CD4-positive, alpha-beta T cell (primary cell): ENCODE data around the gene IFT43. TPM values are rescaled to one million over a fixed set of nuclear protein-coding genes. Genes with fewer than 3 reads are reported as not detected.

ENCODE experiments used
- ATAC-seq: fragments of 200-7000 bp; cut with Tn5 transposase; one replicate; pipeline ENCODE4 v1.10.0; 2022; ENCODE audit warnings: mild to moderate bottlenecking; ENCODE audit not compliant: poor library complexity
- CTCF ChIA-PET: fragments of 350-600 bp; sonication (Branson Sonifier 250); formaldehyde crosslinking; loops from one replicate; lab custom pipeline; 2021; ENCODE audit warnings: antibody characterized with exemption, inconsistent platforms; lab: Charles Lee
- POLR2A ChIA-PET: fragments of 350-600 bp; sonication (Branson Sonifier 250); formaldehyde crosslinking; loops from one replicate; lab custom pipeline; 2021; ENCODE audit warnings: antibody characterized with exemption, inconsistent platforms; lab: Charles Lee
- DNase-seq, 14 experiments: peaks; one replicate each; pipeline ENCODE4 v3.0.0-alpha.2; 2013 to 2020; ENCODE audit warnings: mixed read lengths in 2 of 14
- H3K27ac ChIP-seq, 2 donors: one replicate each; pipeline versions ENCODE4 v1.5.1 to v1.7.0; 2013; ENCODE audit warnings: low read length in 2 of 2, low read depth in 1 of 2, mild to moderate bottlenecking in 1 of 2
- H3K27me3 ChIP-seq, 2 experiments: 1 replicate in 1 of 2; 2 replicates in 1 of 2; pipeline versions ENCODE4 v1.6.1 to v1.7.0; 2013; ENCODE audit warnings: low read length in 2 of 2, control low read depth in 1 of 2, mild to moderate bottlenecking in 1 of 2, moderate library complexity in 1 of 2; ENCODE audit not compliant: insufficient read depth in 2 of 2, control insufficient read depth in 1 of 2
- H3K36me3 ChIP-seq: one replicate; pipeline ENCODE4 v1.6.1; 2013; ENCODE audit warnings: low read length, control low read depth; ENCODE audit not compliant: insufficient read depth
- H3K4me1 ChIP-seq: one replicate; pipeline ENCODE4 v1.6.1; 2013; ENCODE audit warnings: low read length, control low read depth; ENCODE audit not compliant: insufficient read depth
- H3K4me3 ChIP-seq: one replicate; pipeline ENCODE4 v1.5.1; 2013; ENCODE audit warnings: mild to moderate bottlenecking, low read length, moderate library complexity
- H3K9me3 ChIP-seq, 2 experiments: 1 replicate in 1 of 2; 2 replicates in 1 of 2; pipeline versions ENCODE4 v1.6.1 to v1.7.0; 2013; ENCODE audit warnings: low read length in 2 of 2, mild to moderate bottlenecking in 2 of 2, control low read depth in 1 of 2, moderate library complexity in 1 of 2; ENCODE audit not compliant: control insufficient read depth in 1 of 2, insufficient read depth in 1 of 2
- H3K27ac Mint-ChIP-seq: one replicate; pipeline ENCODE4 v1.8.0; 2020; ENCODE audit warnings: mixed read lengths
- H3K27me3 Mint-ChIP-seq: one replicate; pipeline ENCODE4 v1.8.0; 2021; ENCODE audit warnings: mixed read lengths
- H3K36me3 Mint-ChIP-seq: one replicate; pipeline ENCODE4 v1.8.0; 2021; ENCODE audit warnings: low read depth, mixed read lengths
- H3K4me1 Mint-ChIP-seq: one replicate; pipeline ENCODE4 v1.8.0; 2021; ENCODE audit warnings: low read depth, mixed read lengths
- H3K4me3 Mint-ChIP-seq: one replicate; pipeline ENCODE4 v1.8.0; 2020; ENCODE audit warnings: mild to moderate bottlenecking, mixed read lengths
- H3K9me3 Mint-ChIP-seq: one replicate; pipeline ENCODE4 v1.8.0; 2020; ENCODE audit warnings: mixed read lengths
- CTCF ChIP-seq: fragments of 200-600 bp; IDR thresholded peaks from one replicate; pipeline ENCODE4 v1.8.0; 2022; ENCODE audit warnings: antibody characterized with exemption, mild to moderate bottlenecking
- intact Hi-C, 2 experiments: fragments of 100-400 bp; cut with DNase I in 1 of 2; cut with micrococcal nuclease in 1 of 2; formaldehyde crosslinking; loops; one replicate each; pipeline versions ENCODE4 v1.15.1 to v1.9.0; 2023 to 2025; cut with DNase I, micrococcal nuclease
- total RNA-seq, 174 experiments: library from RNA in 2 of 174; stranded (reverse) in 2 of 174; gene quantifications; one replicate each; pipeline ENCODE4 v1.2.3 and lab custom pipeline; 2021 to 2026

IFT43 gene
- total RNA-seq, 2 experiments from 2014 or later = 10.0 to 11.1 TPM

- CTCF ChIA-PET = interaction anchor here (1.5 kb wide), 1 partner anchor 72 kb away, joined by 12 read pairs; no protein-coding TSS in a partner anchor
- H3K9me3 Mint-ChIP-seq = no peaks in the 10 kb centered on the region
- Histone ChIP-seq H3K27ac (no peak overlapping the region), H3K4me1 (peaks cover 44% of the 10 kb centered on the region), H3K4me3 (no peak overlapping the region), H3K36me3 (no peaks in the 10 kb centered on the region), H3K9me3 (no peaks in the 10 kb centered on the region), H3K27me3 (no peaks in the 10 kb centered on the region)
- DNase-seq (peak in 10 of 14 experiments; percentile 12 to 57 (median 32)), ATAC-seq (peak; percentile 49)
- no peaks in the 10 kb centered on the region for H3K36me3 Mint-ChIP-seq
- no peak for TF ChIP-seq CTCF
- intact Hi-C loops = loop anchor here in 1 of 2 experiments (5.0 kb wide), 1 partner anchor 1366 kb away; the partner anchor contains the start of gene LTBP2
- POLR2A ChIA-PET = interaction anchor here (1.1 to 1.7 kb wide), 2 partner anchors 269 to 683 kb away, joined by 3 to 9 read pairs; no protein-coding TSS in a partner anchor
- no peaks in the 10 kb centered on the region for H3K27me3 Mint-ChIP-seq
- H3K4me3 Mint-ChIP-seq = no peak overlapping the region
- H3K4me1 Mint-ChIP-seq = peaks cover 39% of the 10 kb centered on the region
- peak overlapping the region; percentile 63 for H3K27ac Mint-ChIP-seq
Observed at GRCh38 chr14:75978249-75978731, 7.3 kb upstream of the IFT43 start.

DNA sequence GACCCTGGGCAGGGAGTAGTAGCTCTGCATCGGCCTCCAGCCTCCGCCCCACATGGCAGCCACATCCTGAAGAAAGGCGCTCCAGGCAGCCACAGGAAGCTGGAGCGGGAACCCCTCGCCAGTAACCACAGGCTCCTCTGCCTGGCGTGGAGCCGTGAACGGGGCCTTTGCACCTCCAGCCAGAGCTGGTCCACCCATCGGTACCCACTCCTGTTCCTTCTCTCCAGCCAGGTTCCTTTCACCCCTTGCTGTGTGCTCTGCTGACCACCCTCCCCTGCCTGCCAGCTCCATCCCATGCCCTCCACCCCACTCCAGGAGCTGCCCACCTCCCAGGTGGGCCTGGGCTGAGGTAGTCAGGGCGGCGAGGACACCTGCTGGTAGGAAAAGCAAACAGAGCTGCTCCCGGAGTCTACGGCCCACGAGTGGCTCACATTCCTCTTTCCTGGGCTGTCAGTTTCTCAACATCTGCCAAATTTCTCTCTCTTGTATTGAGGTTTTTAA is 6.4 kb upstream of the IFT43 start:
- H3K27ac Mint-ChIP-seq = peak overlapping the region; percentile 24
- no peak overlapping the region for H3K4me3 Mint-ChIP-seq
- H3K27me3 Mint-ChIP-seq = no peaks in the 10 kb centered on the region

More for the DNA sequence above, 6.4 kb upstream of the IFT43 start:
- intact Hi-C loops = loop anchor here in 1 of 2 experiments (5.0 kb wide), 1 partner anchor 1367 kb away; the partner anchor contains the start of gene LTBP2
- Histone ChIP-seq H3K27me3 (no peaks in the 10 kb centered on the region), H3K9me3 (no peaks in the 10 kb centered on the region), H3K4me1 (peaks cover 44% of the 10 kb centered on the region), H3K4me3 (no peak overlapping the region), H3K27ac (no peak overlapping the region), H3K36me3 (no peaks in the 10 kb centered on the region)
- POLR2A ChIA-PET = interaction anchor here (1.1 to 1.7 kb wide), 2 partner anchors 270 to 684 kb away, joined by 3 to 9 read pairs; no protein-coding TSS in a partner anchor
- no peak for ATAC-seq
- TF ChIP-seq CTCF = peak; percentile 19
- Mint-ChIP-seq H3K9me3 (no peaks in the 10 kb centered on the region), H3K4me1 (peaks cover 39% of the 10 kb centered on the region), H3K36me3 (no peaks in the 10 kb centered on the region)
- peak in 5 of 14 experiments; percentile 9 to 52 (median 31) for DNase-seq
- CTCF ChIA-PET = interaction anchor here (1.5 kb wide), 1 partner anchor 72 kb away, joined by 12 read pairs; no protein-coding TSS in a partner anchor
